GM20431 (cell line): ENCODE measurements around the gene ISG20L2.

Experiments used
- in situ Hi-C: fragments of 300-500 bp; cut with MseI, MboI; formaldehyde crosslinking; loops from one replicate; pipeline ENCODE4 v1.15.0; 2020; ENCODE audit warnings: low sequenced_read_pairs; ENCODE audit not compliant: unreplicated experiment

The ISG20L2 gene

GRCh38 chr1:156742801-156743200 lies 14.2 kb upstream of the ISG20L2 start:
- in situ Hi-C loops = no loop called here

DNA sequence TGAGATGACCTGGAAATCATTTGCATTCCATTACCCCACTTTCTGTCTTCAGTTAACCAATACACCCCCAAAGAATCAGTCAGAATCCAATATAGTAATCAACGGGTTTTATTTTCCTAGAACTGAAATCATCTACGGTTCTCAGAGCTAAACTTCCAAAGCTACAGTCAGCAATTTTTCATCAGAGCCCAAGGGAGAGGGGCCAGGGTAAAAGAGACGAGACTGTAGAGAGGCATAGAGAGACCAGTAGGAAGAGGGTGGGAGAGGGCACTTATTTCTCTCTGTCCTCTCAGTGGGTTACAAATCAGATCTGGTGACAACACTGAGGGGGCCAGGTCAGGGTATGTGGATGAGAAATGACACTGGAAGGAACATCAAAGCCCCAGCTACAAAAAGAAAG lies 13.5 kb upstream of the ISG20L2 start:
- in situ Hi-C loops = no loop called here

DNA sequence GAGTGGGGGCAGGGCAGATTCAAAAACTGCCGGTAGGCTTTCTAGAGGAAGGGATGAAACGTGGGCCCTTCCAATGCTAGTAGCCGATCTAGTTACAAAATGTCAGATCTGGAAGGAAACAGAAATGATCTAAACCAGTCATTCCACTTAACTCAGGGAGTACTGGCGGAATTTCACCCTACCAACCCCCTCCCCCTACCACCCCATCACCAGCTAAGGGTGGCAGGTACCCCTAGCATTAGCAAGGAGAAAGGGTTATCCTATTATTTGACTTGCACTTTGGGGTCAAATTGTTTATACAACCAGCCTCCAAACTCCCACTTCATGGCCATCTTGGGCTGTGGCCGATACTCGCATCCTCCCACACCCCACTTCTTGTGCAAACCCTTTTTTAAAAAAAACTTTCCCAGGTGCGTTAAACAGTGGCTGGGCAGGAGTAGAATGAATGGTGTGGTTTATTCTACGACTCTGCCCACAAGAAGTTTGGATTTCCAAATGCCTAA lies 13.0 kb upstream of the ISG20L2 start:
- in situ Hi-C loops = no loop called here

GRCh38 chr1:156740741-156741480 lies 12.3 kb upstream of the ISG20L2 start, which contains the start of gene MRPL24:
Gene MRPL24 (minus strand): TSS chr1:156741088. CDS start chr1:156738704, 2,384 bp downstream.
- in situ Hi-C loops = no loop called here

GRCh38 chr1:156740237-156740740 lies 11.7 kb upstream of the ISG20L2 start:
- in situ Hi-C loops = no loop called here

GRCh38 chr1:156738916-156739315 lies 10.3 kb upstream of the ISG20L2 start:
- in situ Hi-C loops = no loop called here

DNA sequence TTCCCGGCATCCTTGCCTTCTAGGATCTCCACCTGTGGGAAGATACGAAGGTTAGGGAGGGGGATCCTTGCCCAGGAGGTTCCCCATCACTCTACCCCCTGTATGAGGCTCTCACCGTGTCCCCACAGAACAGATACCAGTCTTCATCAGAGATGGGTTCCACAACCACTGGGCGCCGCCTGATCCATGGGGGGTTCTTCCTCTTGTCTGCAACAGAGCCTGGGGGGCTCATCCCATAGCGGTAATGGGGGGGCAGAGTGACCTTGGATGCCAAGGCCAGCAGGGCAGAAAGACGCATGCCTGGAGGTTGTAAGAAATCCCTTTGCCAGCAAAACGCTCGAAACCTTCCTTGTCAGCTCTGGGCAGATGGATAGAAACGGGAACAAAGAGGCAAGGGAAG lies 9.8 kb upstream of the ISG20L2 start:
- in situ Hi-C loops = no loop called here

GRCh38 chr1:156733989-156734584 lies 5.5 kb upstream of the ISG20L2 start:
- in situ Hi-C loops = no loop called here

GRCh38 chr1:156727926-156728598 lies 504 bp downstream of the ISG20L2 start, which contains the start of gene METTL25B:
Gene METTL25B (plus strand): TSS chr1:156728469. CDS start chr1:156729105, 636 bp downstream.
- in situ Hi-C loops = no loop called here

GRCh38 chr1:156727492-156727891 lies 1.1 kb downstream of the ISG20L2 start:
- in situ Hi-C loops = no loop called here

DNA sequence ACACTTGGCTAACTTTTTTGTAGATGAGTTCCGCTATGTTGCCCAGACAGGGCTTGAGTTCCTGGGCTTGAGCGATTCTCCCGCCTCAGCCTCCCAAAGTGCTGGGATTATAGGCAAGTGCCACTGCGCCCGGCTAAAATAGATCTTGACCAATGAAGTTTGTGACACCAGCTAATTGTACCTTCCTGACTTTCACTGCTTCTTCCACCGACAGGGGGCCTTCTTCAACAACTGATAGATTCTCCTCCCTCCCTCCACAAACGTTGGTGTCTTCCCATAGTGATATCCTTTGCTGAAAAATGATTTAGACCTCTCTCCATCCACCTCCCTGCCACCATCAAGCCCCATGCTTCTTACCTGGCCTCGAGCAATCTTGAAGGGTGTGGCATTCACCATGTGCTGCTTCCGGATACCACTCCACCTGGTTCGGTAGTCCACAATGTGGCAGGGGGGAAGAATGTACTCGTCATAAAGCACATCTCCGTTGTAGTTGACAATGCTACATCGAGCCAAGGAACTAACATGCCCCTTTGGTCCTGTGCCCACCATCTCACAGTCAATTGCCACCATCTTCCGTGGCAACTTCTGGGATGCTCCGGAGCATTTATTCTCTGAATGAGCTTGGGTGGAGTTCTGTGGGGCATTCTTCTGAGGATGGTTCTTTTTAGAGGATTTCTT lies 1.9 kb downstream of the ISG20L2 start:
- in situ Hi-C loops = no loop called here

GRCh38 chr1:156725683-156726280 lies 2.8 kb downstream of the ISG20L2 start:
- in situ Hi-C loops = no loop called here

GRCh38 chr1:156721535-156721934 lies 7.0 kb downstream of the ISG20L2 start:
- in situ Hi-C loops = no loop called here

- in situ Hi-C loops = no loop called here
Observed at GRCh38 chr1:156721131-156721530, 7.4 kb downstream of the ISG20L2 start.

DNA sequence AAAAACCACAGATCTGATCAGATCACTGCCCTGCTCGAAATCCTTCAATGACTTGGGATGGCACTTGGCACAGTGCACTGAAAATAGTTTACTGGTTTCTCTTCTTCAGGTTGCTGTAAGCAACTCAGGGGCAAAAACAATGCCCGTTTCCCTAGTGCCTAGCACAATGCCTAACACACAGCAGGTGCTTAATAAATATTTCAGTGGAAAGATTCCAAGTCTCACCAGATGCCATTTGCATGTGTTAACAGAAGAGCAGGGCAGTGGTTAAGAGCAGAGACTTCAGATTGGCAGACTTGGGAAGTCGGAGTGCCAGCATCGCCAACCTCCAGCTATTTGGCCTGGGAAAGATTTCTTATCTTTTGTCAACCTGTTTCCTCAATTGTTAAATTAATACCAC lies 11.2 kb downstream of the ISG20L2 start:
- in situ Hi-C loops = no loop called here

GRCh38 chr1:156714830-156715229 lies 13.7 kb downstream of the ISG20L2 start:
- in situ Hi-C loops = no loop called here

GRCh38 chr1:156712626-156713025 lies 15.9 kb downstream of the ISG20L2 start:
- in situ Hi-C loops = no loop called here

GRCh38 chr1:156711011-156711817 lies 17.4 kb downstream of the ISG20L2 start:
- in situ Hi-C loops = no loop called here
